Measurements from ENCODE around the gene LAMA3. TPM values are rescaled to one million over a fixed set of nuclear protein-coding genes. Genes with fewer than 3 reads are reported as not detected.

LAMA3 gene
- total and polyA plus RNA-seq, 2 experiments from 2014 or later = 3.9 to 4.9 TPM

DNA sequence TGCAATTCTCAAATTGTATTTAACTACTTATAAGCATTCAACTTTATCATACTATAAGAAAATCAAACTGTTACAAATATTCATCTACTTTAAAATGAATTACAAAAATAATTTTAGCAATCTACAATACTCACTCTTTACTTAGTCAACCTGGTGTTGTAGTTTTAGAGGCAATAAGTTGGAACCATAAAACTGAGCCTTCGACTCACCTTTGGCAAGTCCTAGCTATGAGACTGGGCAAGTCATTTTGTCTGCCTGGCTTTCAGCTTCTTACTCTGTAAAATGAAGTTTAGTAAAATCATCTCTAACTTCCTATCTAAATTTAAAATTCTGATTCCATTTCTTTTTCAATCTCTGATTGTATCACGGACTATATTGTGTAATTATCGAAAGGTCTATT lies 161.0 kb downstream of the LAMA3 start:
- H3K4me3 ChIP-seq = no peak overlapping the region
- no peak overlapping the region for H2AFZ ChIP-seq
- no peak for DNase-seq (ENCODE audit: low spot score)
- H3K27ac Mint-ChIP-seq = no peak overlapping the region
- peaks cover 6% of the 10 kb centered on the region for H3K27me3 Mint-ChIP-seq (ENCODE audit: insufficient read depth, low read depth, poor library complexity)
- peaks cover 15% of the 10 kb centered on the region for H3K4me1 Mint-ChIP-seq
- H3K9me2 ChIP-seq (ENCODE audit: insufficient read depth) = peaks cover 11% of the 10 kb centered on the region; the same call in 1 of the 2 replicates
- H3K79me2 ChIP-seq (replicated peaks; ENCODE audit: insufficient read depth) = no peaks in the 10 kb centered on the region
- H3F3A ChIP-seq (replicated peaks; ENCODE audit: low read depth) = no peaks in the 10 kb centered on the region
- H3K4me2 ChIP-seq = no peak overlapping the region
- H3K27me3 ChIP-seq (ENCODE audit: insufficient read depth) = no peaks in the 10 kb centered on the region
- no peaks in the 10 kb centered on the region for H3K36me3 Mint-ChIP-seq (ENCODE audit: low read depth)
- H3K9me3 Mint-ChIP-seq = no peaks in the 10 kb centered on the region; the same call in 2 of the 3 replicates
- peaks cover 11% of the 10 kb centered on the region for H3K4me1 ChIP-seq (ENCODE audit: insufficient read depth)
- no peak for ATAC-seq
- no peak overlapping the region for H3K4me3 Mint-ChIP-seq
- H4K20me1 ChIP-seq (replicated peaks; ENCODE audit: insufficient read depth) = no peaks in the 10 kb centered on the region
- no peaks in the 10 kb centered on the region for H3K36me3 ChIP-seq (ENCODE audit: insufficient read depth)
- H3K27ac ChIP-seq (ENCODE audit: low read depth) = no peak overlapping the region
- TF ChIP-seq ZNF331 (CRISPR knock-in tag; IDR thresholded peaks at IDR 0.05; ENCODE audit: low read depth) = no peak
- TF ChIP-seq ZNF114 (CRISPR knock-in tag; IDR thresholded peaks at IDR 0.05) = no peak
- TF ChIP-seq CREB1 (CRISPR knock-in tag; IDR thresholded peaks at IDR 0.05; ENCODE audit: low read depth) = no peak
- TF ChIP-seq, protein P1, sequence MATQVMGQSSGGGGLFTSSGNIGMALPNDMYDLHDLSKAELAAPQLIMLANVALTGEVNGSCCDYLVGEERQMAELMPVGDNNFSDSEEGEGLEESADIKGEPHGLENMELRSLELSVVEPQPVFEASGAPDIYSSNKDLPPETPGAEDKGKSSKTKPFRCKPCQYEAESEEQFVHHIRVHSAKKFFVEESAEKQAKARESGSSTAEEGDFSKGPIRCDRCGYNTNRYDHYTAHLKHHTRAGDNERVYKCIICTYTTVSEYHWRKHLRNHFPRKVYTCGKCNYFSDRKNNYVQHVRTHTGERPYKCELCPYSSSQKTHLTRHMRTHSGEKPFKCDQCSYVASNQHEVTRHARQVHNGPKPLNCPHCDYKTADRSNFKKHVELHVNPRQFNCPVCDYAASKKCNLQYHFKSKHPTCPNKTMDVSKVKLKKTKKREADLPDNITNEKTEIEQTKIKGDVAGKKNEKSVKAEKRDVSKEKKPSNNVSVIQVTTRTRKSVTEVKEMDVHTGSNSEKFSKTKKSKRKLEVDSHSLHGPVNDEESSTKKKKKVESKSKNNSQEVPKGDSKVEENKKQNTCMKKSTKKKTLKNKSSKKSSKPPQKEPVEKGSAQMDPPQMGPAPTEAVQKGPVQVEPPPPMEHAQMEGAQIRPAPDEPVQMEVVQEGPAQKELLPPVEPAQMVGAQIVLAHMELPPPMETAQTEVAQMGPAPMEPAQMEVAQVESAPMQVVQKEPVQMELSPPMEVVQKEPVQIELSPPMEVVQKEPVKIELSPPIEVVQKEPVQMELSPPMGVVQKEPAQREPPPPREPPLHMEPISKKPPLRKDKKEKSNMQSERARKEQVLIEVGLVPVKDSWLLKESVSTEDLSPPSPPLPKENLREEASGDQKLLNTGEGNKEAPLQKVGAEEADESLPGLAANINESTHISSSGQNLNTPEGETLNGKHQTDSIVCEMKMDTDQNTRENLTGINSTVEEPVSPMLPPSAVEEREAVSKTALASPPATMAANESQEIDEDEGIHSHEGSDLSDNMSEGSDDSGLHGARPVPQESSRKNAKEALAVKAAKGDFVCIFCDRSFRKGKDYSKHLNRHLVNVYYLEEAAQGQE (IDR thresholded peaks at IDR 0.05; ENCODE audit: unreplicated experiment) = no peak
- TF ChIP-seq, protein P2, sequence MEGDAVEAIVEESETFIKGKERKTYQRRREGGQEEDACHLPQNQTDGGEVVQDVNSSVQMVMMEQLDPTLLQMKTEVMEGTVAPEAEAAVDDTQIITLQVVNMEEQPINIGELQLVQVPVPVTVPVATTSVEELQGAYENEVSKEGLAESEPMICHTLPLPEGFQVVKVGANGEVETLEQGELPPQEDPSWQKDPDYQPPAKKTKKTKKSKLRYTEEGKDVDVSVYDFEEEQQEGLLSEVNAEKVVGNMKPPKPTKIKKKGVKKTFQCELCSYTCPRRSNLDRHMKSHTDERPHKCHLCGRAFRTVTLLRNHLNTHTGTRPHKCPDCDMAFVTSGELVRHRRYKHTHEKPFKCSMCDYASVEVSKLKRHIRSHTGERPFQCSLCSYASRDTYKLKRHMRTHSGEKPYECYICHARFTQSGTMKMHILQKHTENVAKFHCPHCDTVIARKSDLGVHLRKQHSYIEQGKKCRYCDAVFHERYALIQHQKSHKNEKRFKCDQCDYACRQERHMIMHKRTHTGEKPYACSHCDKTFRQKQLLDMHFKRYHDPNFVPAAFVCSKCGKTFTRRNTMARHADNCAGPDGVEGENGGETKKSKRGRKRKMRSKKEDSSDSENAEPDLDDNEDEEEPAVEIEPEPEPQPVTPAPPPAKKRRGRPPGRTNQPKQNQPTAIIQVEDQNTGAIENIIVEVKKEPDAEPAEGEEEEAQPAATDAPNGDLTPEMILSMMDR (conservative IDR thresholded peaks at IDR 0.05; ENCODE audit: low read depth in 2 of 2) = no peak
- TF ChIP-seq STAT1 (IDR thresholded peaks at IDR 0.05; ENCODE audit: unreplicated experiment) = no peak

DNA sequence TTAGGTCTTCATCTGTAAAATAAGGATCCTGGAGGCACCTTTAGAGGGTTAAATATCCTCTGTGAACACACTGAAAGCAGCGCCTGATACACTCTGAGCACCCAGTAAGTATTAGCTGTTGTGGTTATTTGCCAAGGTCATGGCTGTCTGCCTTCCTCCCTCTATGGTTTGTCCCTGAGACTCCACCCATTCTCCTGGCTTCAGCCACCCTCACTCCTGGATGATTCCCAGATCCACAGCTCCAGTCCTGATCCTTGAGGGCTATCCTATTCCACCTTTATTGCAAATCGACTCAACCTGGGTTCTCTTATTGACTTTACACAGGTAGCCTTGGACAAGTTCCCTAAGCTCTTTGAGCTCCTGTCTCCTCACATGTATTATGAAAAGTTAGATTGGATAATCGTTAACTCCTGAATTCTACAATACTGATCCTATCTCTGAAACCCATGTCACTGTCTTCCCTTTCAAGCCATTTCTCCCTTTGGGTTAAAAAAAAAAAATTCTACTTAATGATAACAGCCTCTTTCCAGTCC lies 162.3 kb downstream of the LAMA3 start:
- Mint-ChIP-seq H3K9me3 (no peaks in the 10 kb centered on the region; the same call in 2 of the 3 replicates), H3K27ac (no peak overlapping the region), H3K4me3 (no peak overlapping the region), H3K27me3 (ENCODE audit: insufficient read depth, low read depth, poor library complexity) (peaks cover 9% of the 10 kb centered on the region), H3K4me1 (peaks cover 14% of the 10 kb centered on the region), H3K36me3 (ENCODE audit: low read depth) (no peaks in the 10 kb centered on the region)
- H3K4me3 ChIP-seq = no peak overlapping the region
- no peak overlapping the region for H3K27ac ChIP-seq (ENCODE audit: low read depth)
- H3K4me2 ChIP-seq = no peak overlapping the region
- H3F3A ChIP-seq (replicated peaks; ENCODE audit: low read depth) = no peaks in the 10 kb centered on the region
- no peak for ATAC-seq
- H3K36me3 ChIP-seq (ENCODE audit: insufficient read depth) = no peaks in the 10 kb centered on the region
- H3K9me2 ChIP-seq (ENCODE audit: insufficient read depth) = peaks cover 11% of the 10 kb centered on the region; the same call in 1 of the 2 replicates
- H4K20me1 ChIP-seq (replicated peaks; ENCODE audit: insufficient read depth) = no peaks in the 10 kb centered on the region
- no peak overlapping the region for H2AFZ ChIP-seq
- no peaks in the 10 kb centered on the region for H3K27me3 ChIP-seq (ENCODE audit: insufficient read depth)
- peaks cover 11% of the 10 kb centered on the region for H3K4me1 ChIP-seq (ENCODE audit: insufficient read depth)
- H3K79me2 ChIP-seq (replicated peaks; ENCODE audit: insufficient read depth) = no peaks in the 10 kb centered on the region
- DNase-seq (ENCODE audit: low spot score) = no peak
- TF ChIP-seq, protein P2 (conservative IDR thresholded peaks at IDR 0.05; ENCODE audit: low read depth in 2 of 2) = no peak
- TF ChIP-seq NANOG (IDR thresholded peaks at IDR 0.05; ENCODE audit: borderline replicate concordance) (no peak), EZH2phosphoT487 (IDR thresholded peaks at IDR 0.05; ENCODE audit: unreplicated experiment) (no peak), POLR2AphosphoS5 (IDR thresholded peaks at IDR 0.05; ENCODE audit: low read depth) (no peak), JUNB (IDR thresholded peaks at IDR 0.05; ENCODE audit: unreplicated experiment) (no peak), CREB1 (CRISPR knock-in tag; IDR thresholded peaks at IDR 0.05; ENCODE audit: low read depth) (no peak), ZNF114 (CRISPR knock-in tag; IDR thresholded peaks at IDR 0.05) (no peak)
- TF ChIP-seq, protein P3, sequence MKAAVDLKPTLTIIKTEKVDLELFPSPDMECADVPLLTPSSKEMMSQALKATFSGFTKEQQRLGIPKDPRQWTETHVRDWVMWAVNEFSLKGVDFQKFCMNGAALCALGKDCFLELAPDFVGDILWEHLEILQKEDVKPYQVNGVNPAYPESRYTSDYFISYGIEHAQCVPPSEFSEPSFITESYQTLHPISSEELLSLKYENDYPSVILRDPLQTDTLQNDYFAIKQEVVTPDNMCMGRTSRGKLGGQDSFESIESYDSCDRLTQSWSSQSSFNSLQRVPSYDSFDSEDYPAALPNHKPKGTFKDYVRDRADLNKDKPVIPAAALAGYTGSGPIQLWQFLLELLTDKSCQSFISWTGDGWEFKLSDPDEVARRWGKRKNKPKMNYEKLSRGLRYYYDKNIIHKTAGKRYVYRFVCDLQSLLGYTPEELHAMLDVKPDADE (IDR thresholded peaks at IDR 0.05) = no peak
- TF ChIP-seq, protein P1 (IDR thresholded peaks at IDR 0.05; ENCODE audit: unreplicated experiment) = no peak
